Fibroblast of villous mesenchyme (primary cell): ENCODE data around the gene EIPR1. TPM values are rescaled to one million over a fixed set of nuclear protein-coding genes. Genes with fewer than 3 reads are reported as not detected.
"Not testable (repeated sequence)": the region's sequence is repeated elsewhere in the genome, so short reads cannot be mapped to it uniquely, and the experiment has no call there.

Experiments used
- DNase-seq: peaks from one replicate; pipeline ENCODE4 v3.0.0-alpha.2; 2010; ENCODE audit warnings: low read depth
- H3K4me3 ChIP-seq: 2 replicates; pipeline ENCODE4 v1.5.1; 2011; ENCODE audit warnings: low read depth, mild to moderate bottlenecking, low read length
- total RNA-seq: library from RNA; depleted of rRNA; stranded (reverse); fragments of >200 nt; gene quantifications from 2 replicates; pipeline ENCODE4 v1.2.3, GENCODE V29; 2012
- TF ChIP-seq, protein P1 (sequence below): IDR thresholded peaks from 2 replicates; pipeline ENCODE4 v1.5.1; 2012; ENCODE audit warnings: low read depth, mild to moderate bottlenecking, low read length; ENCODE audit not compliant: insufficient read depth

EIPR1 gene
- total RNA-seq, 1 donor, result 32.4 TPM

- DNase-seq, result no peak
- TF ChIP-seq, protein P1, sequence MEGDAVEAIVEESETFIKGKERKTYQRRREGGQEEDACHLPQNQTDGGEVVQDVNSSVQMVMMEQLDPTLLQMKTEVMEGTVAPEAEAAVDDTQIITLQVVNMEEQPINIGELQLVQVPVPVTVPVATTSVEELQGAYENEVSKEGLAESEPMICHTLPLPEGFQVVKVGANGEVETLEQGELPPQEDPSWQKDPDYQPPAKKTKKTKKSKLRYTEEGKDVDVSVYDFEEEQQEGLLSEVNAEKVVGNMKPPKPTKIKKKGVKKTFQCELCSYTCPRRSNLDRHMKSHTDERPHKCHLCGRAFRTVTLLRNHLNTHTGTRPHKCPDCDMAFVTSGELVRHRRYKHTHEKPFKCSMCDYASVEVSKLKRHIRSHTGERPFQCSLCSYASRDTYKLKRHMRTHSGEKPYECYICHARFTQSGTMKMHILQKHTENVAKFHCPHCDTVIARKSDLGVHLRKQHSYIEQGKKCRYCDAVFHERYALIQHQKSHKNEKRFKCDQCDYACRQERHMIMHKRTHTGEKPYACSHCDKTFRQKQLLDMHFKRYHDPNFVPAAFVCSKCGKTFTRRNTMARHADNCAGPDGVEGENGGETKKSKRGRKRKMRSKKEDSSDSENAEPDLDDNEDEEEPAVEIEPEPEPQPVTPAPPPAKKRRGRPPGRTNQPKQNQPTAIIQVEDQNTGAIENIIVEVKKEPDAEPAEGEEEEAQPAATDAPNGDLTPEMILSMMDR, result no peak
- H3K4me3 ChIP-seq, result no peak overlapping the region
Observed at GRCh38 chr2:3361518-3362389, 15.9 kb downstream of the EIPR1 start.

DNA sequence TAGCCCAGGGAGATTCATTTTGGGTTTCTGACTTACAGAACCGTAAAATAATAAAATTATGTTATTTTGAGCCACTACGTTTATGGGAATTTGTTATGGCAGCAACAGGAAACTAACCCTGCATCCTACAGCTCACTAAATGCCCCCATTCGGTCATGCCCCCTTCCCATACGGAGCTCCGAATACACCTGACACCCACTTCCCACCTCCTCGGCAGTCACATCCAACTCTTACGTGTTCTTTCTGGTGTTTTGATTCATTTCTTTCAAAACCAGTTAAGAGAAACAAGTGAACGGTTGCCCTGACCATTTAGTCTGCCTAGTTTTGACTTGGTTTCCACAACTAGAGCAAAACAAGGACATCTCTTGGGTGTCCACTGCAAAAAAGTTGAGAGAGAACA, 19.7 kb downstream of the EIPR1 start:
- DNase-seq, result no peak
- no peak overlapping the region for H3K4me3 ChIP-seq
- TF ChIP-seq, protein P1, result no peak

GRCh38 chr2:3357446-3357845, 20.2 kb downstream of the EIPR1 start:
- H3K4me3 ChIP-seq, DNase-seq: not testable (repeated sequence)

DNA sequence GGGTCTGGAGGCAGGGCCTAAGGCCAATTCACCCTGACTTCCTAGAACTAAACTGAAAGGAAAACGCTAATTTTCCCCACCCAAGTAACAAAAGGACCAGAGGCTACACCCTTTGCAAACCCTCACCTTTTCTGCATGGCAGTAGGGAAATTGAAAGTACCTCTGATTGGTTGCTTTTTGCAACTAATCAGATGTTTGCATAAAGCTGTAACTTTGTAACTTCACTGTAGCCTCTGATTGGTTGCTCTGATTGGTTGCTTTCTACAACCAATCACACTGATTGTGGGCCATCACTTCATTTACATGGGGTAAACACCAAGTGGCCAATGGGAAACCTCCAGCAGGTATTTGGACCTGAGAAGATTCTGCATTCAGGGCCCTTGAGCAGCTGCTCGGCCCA, 20.8 kb downstream of the EIPR1 start:
- TF ChIP-seq, protein P1, result no peak
- no peak for DNase-seq
- H3K4me3 ChIP-seq, result no peak overlapping the region

GRCh38 chr2:3355951-3356569, 21.6 kb downstream of the EIPR1 start:
- TF ChIP-seq, protein P1, result no peak
- no peak overlapping the region for H3K4me3 ChIP-seq

DNA sequence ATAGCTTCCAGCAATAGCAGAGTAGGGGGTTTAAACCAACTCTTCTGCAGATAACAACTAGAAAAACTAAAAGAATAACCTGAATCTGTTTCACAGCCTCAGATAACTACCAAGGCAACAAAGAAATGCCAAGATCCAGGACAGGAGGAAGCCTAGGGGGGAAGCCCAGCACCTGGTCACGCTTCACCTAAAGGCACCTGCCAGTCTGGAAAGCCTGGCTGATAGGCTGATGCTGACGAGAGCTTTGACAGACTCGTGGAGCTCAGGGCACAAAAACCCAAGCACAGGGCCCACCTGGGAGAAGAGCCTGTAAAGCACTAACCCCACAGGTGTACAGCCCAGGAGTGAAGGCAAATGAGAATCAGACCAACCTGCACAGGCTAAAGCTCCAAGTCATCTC, 22.6 kb downstream of the EIPR1 start:
- TF ChIP-seq, protein P1, result no peak
- no peak for DNase-seq

More at GRCh38 chr2:3355951-3356569, 21.6 kb downstream of the EIPR1 start:
- DNase-seq, result no peak

GRCh38 chr2:3349211-3349693, 28.4 kb downstream of the EIPR1 start:
- TF ChIP-seq, protein P1, result no peak
- no peak overlapping the region for H3K4me3 ChIP-seq
- DNase-seq, result no peak

More for the DNA sequence above, 22.6 kb downstream of the EIPR1 start:
- no peak overlapping the region for H3K4me3 ChIP-seq
